ENCODE measurements around the gene PORCN.
"Not testable (repeated sequence)": the region's sequence is repeated elsewhere in the genome, so short reads cannot be mapped to it uniquely, and the experiment has no call there.

PORCN gene

DNA sequence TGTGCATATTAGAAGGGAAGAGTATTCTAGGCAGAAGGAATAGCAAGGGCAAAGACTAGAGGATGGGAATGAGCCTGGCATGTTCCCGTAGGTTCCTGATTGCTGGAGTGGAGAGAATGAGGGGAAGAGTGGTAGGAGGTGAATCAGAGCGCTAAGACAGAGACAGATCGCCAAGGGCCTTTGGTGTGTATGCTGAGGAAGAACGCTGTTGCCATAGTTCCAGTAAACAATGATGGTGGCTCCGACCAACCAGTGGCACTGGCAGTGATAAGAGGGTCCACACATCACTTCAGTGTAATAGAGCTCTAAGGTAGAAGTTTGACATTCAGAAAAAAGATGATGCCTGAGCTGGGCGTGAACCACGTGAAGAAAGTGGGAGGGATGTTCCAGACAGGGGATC, 31.7 kb downstream of the PORCN start:
- DNase-seq (ENCODE audit: low spot score) = no peak

DNA sequence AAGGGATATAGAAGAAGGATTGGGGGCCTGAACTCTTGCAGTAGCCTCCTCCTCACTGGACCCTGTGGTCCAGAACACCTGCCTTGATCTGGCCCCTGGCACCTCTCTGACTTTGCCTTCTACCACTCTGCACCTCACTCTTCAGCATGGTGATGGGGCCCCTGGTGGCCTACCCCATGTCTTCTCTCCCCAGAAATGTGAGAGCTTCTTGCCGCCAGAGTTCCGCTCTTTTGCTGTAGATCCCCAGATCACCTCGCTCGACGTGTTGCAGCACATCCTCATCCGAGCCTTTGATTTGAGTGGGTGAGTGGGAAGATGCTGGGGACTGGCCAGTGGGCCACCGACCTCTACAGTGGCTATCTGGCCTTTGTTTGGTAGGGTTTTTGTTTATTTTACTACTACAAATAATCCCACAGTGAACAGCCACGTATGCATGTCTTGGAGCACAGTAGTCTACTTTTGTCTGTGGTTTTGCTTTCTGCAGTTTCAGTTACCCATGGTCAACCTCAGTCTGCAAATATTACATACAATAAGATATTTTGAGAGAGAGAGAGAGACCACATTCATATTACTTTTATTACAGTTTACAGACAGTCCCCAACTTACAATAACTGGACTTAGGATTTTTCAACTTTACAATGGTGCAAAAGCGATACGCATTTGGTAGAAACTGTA, 32.5 kb downstream of the PORCN start:
- DNase-seq (ENCODE audit: low spot score) = no peak

DNA sequence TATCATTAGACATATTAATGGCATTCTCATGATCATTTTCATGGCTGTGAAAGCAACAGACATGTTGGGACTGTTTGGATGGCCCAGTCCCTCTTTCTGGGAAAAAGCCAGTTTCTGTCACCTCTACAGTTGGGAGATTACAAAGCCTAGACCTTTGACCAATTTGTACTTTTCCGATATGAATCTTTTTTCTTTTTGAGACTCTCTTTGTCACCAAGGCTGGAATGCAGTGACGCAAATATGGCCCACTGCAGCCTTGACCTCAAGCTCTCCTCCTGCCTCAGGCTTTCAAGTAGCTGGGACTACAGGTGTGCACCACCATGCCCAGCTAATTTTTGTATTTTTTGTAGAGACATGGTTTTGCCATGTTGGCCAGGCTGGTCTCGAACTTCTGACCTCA, 40.1 kb downstream of the PORCN start:
- no peak for DNase-seq (ENCODE audit: low spot score)

DNA sequence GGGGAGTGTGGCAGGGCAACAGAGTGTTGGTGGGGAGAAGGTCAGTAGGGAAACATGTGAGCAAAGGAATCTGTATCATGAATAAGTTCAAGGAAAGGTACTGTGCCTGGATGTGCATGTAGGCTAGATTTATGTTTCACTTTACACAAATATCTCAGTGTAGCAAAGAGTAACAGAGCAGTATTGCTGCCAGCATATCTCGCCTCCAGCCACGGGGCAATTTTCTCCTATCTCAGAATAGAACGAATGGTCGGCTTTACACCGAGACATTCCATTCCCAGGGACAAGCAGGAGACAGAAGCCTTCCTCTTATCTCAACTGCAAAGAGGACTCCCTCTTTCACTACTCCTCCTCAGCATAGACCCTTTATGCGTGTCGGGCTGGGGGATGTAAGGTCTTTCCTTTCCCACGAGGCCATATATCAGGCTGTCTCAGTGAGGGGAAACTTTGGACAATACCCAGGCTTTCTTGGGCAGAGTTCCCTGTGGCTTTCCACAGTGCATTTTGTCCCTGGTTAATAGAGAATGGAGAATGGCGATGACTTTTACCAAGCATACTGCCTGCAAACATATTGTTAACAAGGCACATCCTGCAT, 47.0 kb downstream of the PORCN start:
- not testable (repeated sequence) for DNase-seq (ENCODE audit: low spot score)

DNA sequence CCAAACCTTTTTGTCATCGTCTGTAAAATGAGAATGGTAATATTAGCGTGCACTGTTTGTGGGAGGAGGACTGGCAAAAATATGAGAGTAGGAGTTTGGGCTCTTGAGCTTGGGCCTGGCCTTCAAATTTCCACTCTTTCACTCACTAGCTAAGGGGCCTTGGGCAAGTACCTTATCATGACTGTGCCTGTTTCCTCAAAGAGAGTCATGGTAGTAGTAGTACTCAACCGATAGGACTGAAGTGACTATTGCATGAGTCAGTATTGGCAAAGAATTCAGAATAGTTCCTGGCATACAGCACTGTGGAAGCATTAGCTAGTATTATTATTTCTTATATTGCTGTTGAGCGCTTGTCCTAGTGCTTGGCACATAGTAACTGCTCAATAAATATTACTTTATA, 49.5 kb downstream of the PORCN start:
- DNase-seq (ENCODE audit: low spot score) = no peak

DNA sequence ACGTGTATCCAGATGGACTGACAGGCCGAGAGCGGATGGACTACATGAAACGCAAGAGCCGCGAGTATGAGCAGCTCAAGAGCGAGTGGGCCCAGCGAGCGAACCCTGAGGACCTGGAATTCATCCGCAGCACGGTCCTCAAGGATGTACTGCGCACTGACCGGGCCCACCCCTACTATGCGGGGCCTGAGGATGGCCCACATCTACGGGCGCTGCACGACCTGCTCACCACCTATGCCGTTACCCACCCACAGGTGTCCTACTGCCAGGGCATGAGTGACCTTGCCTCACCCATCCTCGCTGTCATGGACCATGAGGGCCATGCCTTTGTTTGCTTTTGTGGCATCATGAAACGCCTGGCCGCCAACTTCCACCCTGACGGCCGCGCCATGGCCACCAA, 50.8 kb downstream of the PORCN start:
- no peak for DNase-seq (ENCODE audit: low spot score)

DNA sequence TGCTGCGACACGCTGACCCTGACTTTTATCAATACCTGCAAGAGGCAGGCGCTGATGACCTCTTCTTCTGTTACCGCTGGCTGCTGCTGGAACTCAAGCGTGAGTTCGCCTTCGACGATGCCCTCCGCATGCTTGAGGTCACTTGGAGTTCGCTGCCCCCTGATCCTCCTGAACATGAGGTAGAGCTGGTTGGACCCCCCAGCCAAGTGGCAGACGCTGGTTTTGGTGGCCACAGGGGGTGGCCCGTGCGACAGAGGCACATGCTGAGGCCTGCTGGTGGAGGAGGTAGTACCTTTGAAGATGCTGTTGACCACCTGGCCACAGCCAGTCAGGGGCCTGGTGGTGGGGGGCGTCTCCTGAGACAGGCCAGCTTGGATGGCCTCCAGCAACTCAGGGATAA, 51.3 kb downstream of the PORCN start:
- DNase-seq (ENCODE audit: low spot score) = no peak

DNA sequence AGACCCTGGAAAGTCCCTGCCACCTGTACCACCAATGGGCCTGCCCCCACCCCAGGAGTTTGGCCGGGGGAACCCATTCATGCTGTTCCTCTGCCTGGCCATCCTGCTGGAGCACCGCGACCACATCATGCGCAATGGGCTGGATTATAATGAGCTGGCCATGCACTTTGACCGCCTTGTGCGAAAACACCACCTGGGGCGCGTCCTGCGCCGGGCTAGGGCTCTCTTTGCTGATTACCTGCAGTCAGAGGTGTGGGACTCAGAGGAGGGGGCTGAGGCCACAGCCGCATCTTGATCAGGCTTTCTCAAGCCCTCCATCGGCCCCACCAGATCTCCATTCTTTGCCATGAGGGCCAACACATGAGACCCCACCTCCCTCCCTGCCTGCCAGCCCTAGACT, 51.9 kb downstream of the PORCN start:
- no peak for DNase-seq (ENCODE audit: low spot score)

DNA sequence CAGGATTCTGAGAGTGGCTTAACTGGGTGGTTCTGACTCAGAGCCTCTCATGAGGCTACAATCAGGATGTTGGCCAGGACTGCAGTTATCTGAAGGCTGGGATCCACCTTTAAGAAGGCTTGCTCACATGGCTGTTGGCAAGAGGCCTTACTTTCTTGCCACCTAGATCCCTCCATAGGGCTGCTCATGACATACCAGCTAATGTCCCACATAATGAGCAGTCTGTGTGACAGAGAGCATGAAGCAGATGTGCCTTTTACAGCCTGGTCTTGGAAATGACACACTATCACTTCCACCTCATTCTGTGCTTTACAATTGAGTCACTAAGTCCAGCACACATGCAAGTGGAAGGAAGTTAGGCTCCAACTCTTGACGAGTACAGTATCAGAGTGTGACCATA, 61.2 kb downstream of the PORCN start:
- no peak for DNase-seq (ENCODE audit: low spot score)
